ENCODE results near the gene EIF6.

DNA sequence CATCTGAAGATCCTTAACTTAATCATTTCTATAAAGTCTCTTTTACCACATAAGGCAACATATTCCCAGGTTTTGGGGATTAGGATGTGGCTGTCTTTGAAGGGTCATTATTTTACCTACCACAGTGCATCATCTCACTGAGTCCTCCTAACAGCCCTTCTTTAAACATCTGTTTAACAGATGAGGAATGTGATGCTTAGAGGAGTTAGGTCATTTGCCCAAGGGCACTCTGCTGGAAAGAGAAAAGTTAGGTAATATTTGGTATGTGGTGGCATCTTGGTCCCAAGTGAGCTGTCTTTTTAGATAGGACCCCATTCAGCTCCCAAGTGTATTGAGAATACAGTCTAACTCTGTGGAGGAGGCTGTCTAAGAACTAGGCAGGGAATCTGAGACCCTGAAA lies 47.1 kb downstream of the EIF6 start:
- TF ChIP-seq, protein P1, sequence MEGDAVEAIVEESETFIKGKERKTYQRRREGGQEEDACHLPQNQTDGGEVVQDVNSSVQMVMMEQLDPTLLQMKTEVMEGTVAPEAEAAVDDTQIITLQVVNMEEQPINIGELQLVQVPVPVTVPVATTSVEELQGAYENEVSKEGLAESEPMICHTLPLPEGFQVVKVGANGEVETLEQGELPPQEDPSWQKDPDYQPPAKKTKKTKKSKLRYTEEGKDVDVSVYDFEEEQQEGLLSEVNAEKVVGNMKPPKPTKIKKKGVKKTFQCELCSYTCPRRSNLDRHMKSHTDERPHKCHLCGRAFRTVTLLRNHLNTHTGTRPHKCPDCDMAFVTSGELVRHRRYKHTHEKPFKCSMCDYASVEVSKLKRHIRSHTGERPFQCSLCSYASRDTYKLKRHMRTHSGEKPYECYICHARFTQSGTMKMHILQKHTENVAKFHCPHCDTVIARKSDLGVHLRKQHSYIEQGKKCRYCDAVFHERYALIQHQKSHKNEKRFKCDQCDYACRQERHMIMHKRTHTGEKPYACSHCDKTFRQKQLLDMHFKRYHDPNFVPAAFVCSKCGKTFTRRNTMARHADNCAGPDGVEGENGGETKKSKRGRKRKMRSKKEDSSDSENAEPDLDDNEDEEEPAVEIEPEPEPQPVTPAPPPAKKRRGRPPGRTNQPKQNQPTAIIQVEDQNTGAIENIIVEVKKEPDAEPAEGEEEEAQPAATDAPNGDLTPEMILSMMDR (tag by site-specific recombination; IDR thresholded peaks at IDR 0.05) = no peak
- TF ChIP-seq ZNF843 (tag by site-specific recombination; IDR thresholded peaks at IDR 0.05) (no peak), ZNF133 (tag by site-specific recombination; IDR thresholded peaks at IDR 0.05) (no peak), ZNF302 (tag by site-specific recombination; IDR thresholded peaks at IDR 0.05; ENCODE audit: low read depth) (no peak), KLF1 (tag by site-specific recombination; IDR thresholded peaks at IDR 0.05) (no peak)

Measured in HEK293 (cell line).